ENCODE results near the gene MAPK1.
"Not testable (repeated sequence)": the region's sequence is repeated elsewhere in the genome, so short reads cannot be mapped to it uniquely, and the experiment has no call there.

MAPK1 gene

GRCh38 chr22:21739828-21740377 lies 127.5 kb downstream of the MAPK1 start:
- no peaks in the 10 kb centered on the region for H3K36me3 Mint-ChIP-seq
- ATAC-seq (ENCODE audit: low read depth) (no peak), DNase-seq (ENCODE audit: low spot score in 2 of 2) (no peak)
- H3K4me1 Mint-ChIP-seq = peaks cover 7% of the 10 kb centered on the region
- H3K9me3 Mint-ChIP-seq = no peaks in the 10 kb centered on the region
- no peaks in the 10 kb centered on the region for H3K27me3 Mint-ChIP-seq
- H3K27ac Mint-ChIP-seq = no peak overlapping the region
- no peak overlapping the region for H3K4me3 Mint-ChIP-seq

GRCh38 chr22:21738966-21739365 lies 128.5 kb downstream of the MAPK1 start:
- DNase-seq (ENCODE audit: low spot score in 2 of 2) (no peak), ATAC-seq (ENCODE audit: low read depth) (no peak)
- H3K4me3 Mint-ChIP-seq = no peak overlapping the region
- H3K9me3 Mint-ChIP-seq = no peaks in the 10 kb centered on the region
- H3K4me1 Mint-ChIP-seq = peaks cover 9% of the 10 kb centered on the region
- H3K27ac Mint-ChIP-seq = no peak overlapping the region
- no peaks in the 10 kb centered on the region for H3K36me3 Mint-ChIP-seq
- no peaks in the 10 kb centered on the region for H3K27me3 Mint-ChIP-seq

GRCh38 chr22:21738081-21738480 lies 129.4 kb downstream of the MAPK1 start:
- no peak for DNase-seq (ENCODE audit: low spot score in 2 of 2)
- Mint-ChIP-seq H3K27me3 (no peaks in the 10 kb centered on the region), H3K4me3 (no peak overlapping the region), H3K36me3 (no peaks in the 10 kb centered on the region), H3K9me3 (no peaks in the 10 kb centered on the region), H3K4me1 (peaks cover 16% of the 10 kb centered on the region), H3K27ac (no peak overlapping the region)
- ATAC-seq (ENCODE audit: low read depth) = no peak

- Mint-ChIP-seq H3K27ac (no peak overlapping the region), H3K4me3 (no peak overlapping the region), H3K4me1 (peaks cover 16% of the 10 kb centered on the region), H3K9me3 (no peaks in the 10 kb centered on the region), H3K27me3 (no peaks in the 10 kb centered on the region), H3K36me3 (no peaks in the 10 kb centered on the region)
- DNase-seq (ENCODE audit: low spot score in 2 of 2) = no peak
- ATAC-seq (ENCODE audit: low read depth) = no peak
These were observed 130.5 kb downstream of the MAPK1 start for GRCh38 chr22:21736948-21737347.

GRCh38 chr22:21736084-21736642 lies 131.3 kb downstream of the MAPK1 start:
- Mint-ChIP-seq H3K27ac (no peak overlapping the region), H3K9me3 (no peaks in the 10 kb centered on the region), H3K4me3 (peak overlapping the region; percentile 81), H3K4me1 (peaks cover 21% of the 10 kb centered on the region), H3K27me3 (no peaks in the 10 kb centered on the region), H3K36me3 (peaks cover 3% of the 10 kb centered on the region)
- DNase-seq (ENCODE audit: low spot score in 2 of 2) (no peak), ATAC-seq (ENCODE audit: low read depth) (no peak)

- peak; percentile 94 to 97 for DNase-seq (ENCODE audit: low spot score in 2 of 2)
- Mint-ChIP-seq H3K27ac (peak within 1 kb of the TSS; percentile 95), H3K27me3 (no peaks in the 10 kb centered on the region), H3K4me3 (peak within 1 kb of the TSS; percentile 95), H3K4me1 (peaks cover 26% of the 10 kb centered on the region), H3K36me3 (peaks cover 4% of the 10 kb centered on the region), H3K9me3 (no peaks in the 10 kb centered on the region)
- peak; percentile 85 for ATAC-seq (ENCODE audit: low read depth)
These were observed 132.0 kb downstream of the MAPK1 start, which contains the start of gene YPEL1 for GRCh38 chr22:21735200-21736083. YPEL1 (minus strand) TSS chr22:21735794; CDS start chr22:21710744, 25,050 bp downstream.

- Mint-ChIP-seq H3K4me3 (peak overlapping the region; percentile 95), H3K27ac (peak overlapping the region; percentile 95), H3K9me3 (no peaks in the 10 kb centered on the region), H3K4me1 (peaks cover 28% of the 10 kb centered on the region), H3K27me3 (no peaks in the 10 kb centered on the region), H3K36me3 (peaks cover 4% of the 10 kb centered on the region)
- DNase-seq (ENCODE audit: low spot score in 2 of 2) = no peak
- no peak for ATAC-seq (ENCODE audit: low read depth)
These were observed 132.8 kb downstream of the MAPK1 start for GRCh38 chr22:21734540-21735199.

- no peaks in the 10 kb centered on the region for H3K27me3 Mint-ChIP-seq
- no peak for ATAC-seq (ENCODE audit: low read depth)
- DNase-seq (ENCODE audit: low spot score in 2 of 2) = no peak
- H3K4me1 Mint-ChIP-seq = peaks cover 27% of the 10 kb centered on the region
- H3K27ac Mint-ChIP-seq = no peak overlapping the region
- H3K4me3 Mint-ChIP-seq = peak overlapping the region; percentile 21
- no peaks in the 10 kb centered on the region for H3K9me3 Mint-ChIP-seq
- H3K36me3 Mint-ChIP-seq = peaks cover 4% of the 10 kb centered on the region
These were observed 135.9 kb downstream of the MAPK1 start for GRCh38 chr22:21731503-21731902.

GRCh38 chr22:21730535-21731308 lies 136.7 kb downstream of the MAPK1 start:
- H3K4me3 Mint-ChIP-seq = no peak overlapping the region
- peaks cover 25% of the 10 kb centered on the region for H3K4me1 Mint-ChIP-seq
- H3K36me3 Mint-ChIP-seq = peaks cover 4% of the 10 kb centered on the region
- H3K27ac Mint-ChIP-seq = no peak overlapping the region
- no peaks in the 10 kb centered on the region for H3K9me3 Mint-ChIP-seq
- ATAC-seq (ENCODE audit: low read depth) = no peak
- no peaks in the 10 kb centered on the region for H3K27me3 Mint-ChIP-seq
- DNase-seq (ENCODE audit: low spot score in 2 of 2) = no peak

- not testable (repeated sequence) for H3K27me3 Mint-ChIP-seq; H3K4me3 Mint-ChIP-seq; ATAC-seq (ENCODE audit: low read depth); H3K36me3 Mint-ChIP-seq; H3K9me3 Mint-ChIP-seq; H3K27ac Mint-ChIP-seq; DNase-seq (ENCODE audit: low spot score in 2 of 2)
- peaks cover 25% of the 10 kb centered on the region for H3K4me1 Mint-ChIP-seq
These were observed 138.3 kb downstream of the MAPK1 start for GRCh38 chr22:21729184-21729583.

GRCh38 chr22:21728270-21728669 lies 139.2 kb downstream of the MAPK1 start:
- Mint-ChIP-seq H3K27ac (no peak overlapping the region), H3K4me3 (no peak overlapping the region), H3K4me1 (peaks cover 16% of the 10 kb centered on the region), H3K36me3 (peaks cover 6% of the 10 kb centered on the region), H3K27me3 (no peaks in the 10 kb centered on the region), H3K9me3 (no peaks in the 10 kb centered on the region)
- DNase-seq (ENCODE audit: low spot score in 2 of 2) = no peak
- no peak for ATAC-seq (ENCODE audit: low read depth)

GRCh38 chr22:21727768-21728167 lies 139.7 kb downstream of the MAPK1 start:
- Mint-ChIP-seq H3K9me3 (no peaks in the 10 kb centered on the region), H3K4me1 (peaks cover 16% of the 10 kb centered on the region), H3K27me3 (no peaks in the 10 kb centered on the region), H3K27ac (no peak overlapping the region), H3K4me3 (no peak overlapping the region), H3K36me3 (peaks cover 6% of the 10 kb centered on the region)
- no peak for ATAC-seq (ENCODE audit: low read depth)
- DNase-seq (ENCODE audit: low spot score in 2 of 2) = no peak

GRCh38 chr22:21727159-21727558 lies 140.3 kb downstream of the MAPK1 start:
- DNase-seq (ENCODE audit: low spot score in 2 of 2) (no peak), ATAC-seq (ENCODE audit: low read depth) (no peak)
- Mint-ChIP-seq H3K4me3 (no peak overlapping the region), H3K9me3 (no peaks in the 10 kb centered on the region), H3K27me3 (no peaks in the 10 kb centered on the region), H3K36me3 (peaks cover 6% of the 10 kb centered on the region), H3K4me1 (peaks cover 16% of the 10 kb centered on the region), H3K27ac (no peak overlapping the region)
